Right lobe of liver (tissue), 6 donors: ENCODE measurements around the gene PPA2. TPM values are rescaled to one million over a fixed set of nuclear protein-coding genes. Genes with fewer than 3 reads are reported as not detected.

ENCODE experiments used
- ATAC-seq, 4 donors: fragments of 200-7000 bp; cut with Tn5 transposase; one replicate each; pipeline ENCODE4 v1.9.1; 2020; ENCODE audit warnings: mild to moderate bottlenecking in 4 of 4, moderate library complexity in 4 of 4
- DNase-seq, 3 donors: peaks; one replicate each; pipeline ENCODE4 v3.0.0-alpha.2; 2020
- H3K27ac ChIP-seq, 3 donors: fragments of 200-600 bp; one replicate each; pipeline ENCODE4 v1.8.0; 2022
- H3K27me3 ChIP-seq, 2 donors: fragments of 200-600 bp; one replicate each; pipeline ENCODE4 v1.8.0; 2022
- H3K36me3 ChIP-seq, 4 donors: fragments of 200-600 bp; sonication (generic) in 1 of 4; one replicate each; pipeline versions ENCODE4 v1.5.1 to v1.8.0; 2017 to 2022; ENCODE audit warnings: control low read depth in 1 of 4
- H3K4me1 ChIP-seq, 4 donors: fragments of 200-600 bp; sonication (generic) in 1 of 4; one replicate each; pipeline versions ENCODE4 v1.5.1 to v1.8.0; 2017 to 2022; ENCODE audit warnings: control low read depth in 1 of 4
- H3K4me3 ChIP-seq, 3 donors: fragments of 200-600 bp; one replicate each; pipeline ENCODE4 v1.8.0; 2022
- H3K9me3 ChIP-seq, 4 donors: fragments of 200-600 bp; sonication (generic) in 1 of 4; one replicate each; pipeline versions ENCODE4 v1.5.1 to v1.8.0; 2017 to 2022; ENCODE audit warnings: control low read depth in 1 of 4
- POLR2A ChIP-seq: fragments of 450-650 bp; IDR thresholded peaks from one replicate; pipeline ENCODE4 v1.6.1; 2017; ENCODE audit warnings: antibody characterized with exemption, mild to moderate bottlenecking
- WGBS: methylation state at CpG from one replicate; pipeline ENCODE4 v1.1.6; 2018; ENCODE audit warnings: low coverage, low lambda C conversion rate; ENCODE audit not compliant: insufficient coverage; ENCODE audit errors: missing lambda C conversion rate; 5-methylcytosine and 5-hydroxymethylcytosine counted together
- intact Hi-C, 2 donors: fragments of 100-400 bp; cut with DNase I; formaldehyde crosslinking; loops; one replicate each; pipeline versions ENCODE4 v1.11.2 to v1.14.1; 2022
- total RNA-seq, 6 experiments: library from RNA; depleted of rRNA in 2 of 6; stranded (reverse); fragments of >200 nt in 2 of 6; fragmentation: NEBNext Ultra II Directional in 3 of 6; extraction: Animal tissue kit (Norgen Biotek cat#: 25700) in 3 of 6; gene quantifications; one replicate each; pipeline versions ENCODE4 v1.1.0 to v1.2.4, GENCODE V29; 2016 to 2023
- TF ChIP-seq, protein P1 (sequence below), 4 donors: fragments of 200-600 bp in 3 of 4; fragments of 450-650 bp in 1 of 4; IDR thresholded peaks; one replicate each; pipeline versions ENCODE4 v1.5.1 to v1.8.0; 2016 to 2022; ENCODE audit warnings: antibody characterized with exemption in 4 of 4, mild to moderate bottlenecking in 2 of 4
- donor health status: DM: no; HTN: yes; CAD: no.
- donor health status: DM: no; HTN: no; CAD: no.
- donor health status: DM: no; HTN: no; CAD: no.
- donor health status: DM: no; HTN: yes; CAD: no.
- donor health status: DM: no; HTN: yes; CAD: no.

The PPA2 gene
- total RNA-seq, 6 experiments from 2014 or later = 45.9 to 78.3 (median 65.1) TPM

- Histone ChIP-seq H3K36me3 (peaks cover 0 to 3% (median 0%) of the 10 kb centered on the region in 4 donors), H3K27ac (no peak overlapping the region), H3K4me1 (no peaks in the 10 kb centered on the region), H3K4me3 (no peak overlapping the region), H3K9me3 (no peaks in the 10 kb centered on the region), H3K27me3 (no peaks in the 10 kb centered on the region)
- WGBS = 60% methylated on average over 1 of the region's 1 CpG
- no peak for TF ChIP-seq POLR2A
- TF ChIP-seq, protein P1, sequence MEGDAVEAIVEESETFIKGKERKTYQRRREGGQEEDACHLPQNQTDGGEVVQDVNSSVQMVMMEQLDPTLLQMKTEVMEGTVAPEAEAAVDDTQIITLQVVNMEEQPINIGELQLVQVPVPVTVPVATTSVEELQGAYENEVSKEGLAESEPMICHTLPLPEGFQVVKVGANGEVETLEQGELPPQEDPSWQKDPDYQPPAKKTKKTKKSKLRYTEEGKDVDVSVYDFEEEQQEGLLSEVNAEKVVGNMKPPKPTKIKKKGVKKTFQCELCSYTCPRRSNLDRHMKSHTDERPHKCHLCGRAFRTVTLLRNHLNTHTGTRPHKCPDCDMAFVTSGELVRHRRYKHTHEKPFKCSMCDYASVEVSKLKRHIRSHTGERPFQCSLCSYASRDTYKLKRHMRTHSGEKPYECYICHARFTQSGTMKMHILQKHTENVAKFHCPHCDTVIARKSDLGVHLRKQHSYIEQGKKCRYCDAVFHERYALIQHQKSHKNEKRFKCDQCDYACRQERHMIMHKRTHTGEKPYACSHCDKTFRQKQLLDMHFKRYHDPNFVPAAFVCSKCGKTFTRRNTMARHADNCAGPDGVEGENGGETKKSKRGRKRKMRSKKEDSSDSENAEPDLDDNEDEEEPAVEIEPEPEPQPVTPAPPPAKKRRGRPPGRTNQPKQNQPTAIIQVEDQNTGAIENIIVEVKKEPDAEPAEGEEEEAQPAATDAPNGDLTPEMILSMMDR (IDR thresholded peaks at IDR 0.05) = no peak
- DNase-seq = no peak
- ATAC-seq = no peak
- intact Hi-C loops = no loop called here
Observed at GRCh38 chr4:105356194-105356593, 117.7 kb downstream of the PPA2 start.

- no peak overlapping the region for H3K27ac ChIP-seq
- no peak overlapping the region for H3K4me3 ChIP-seq
- no peaks in the 10 kb centered on the region for H3K36me3 ChIP-seq
- intact Hi-C loops = no loop called here
- DNase-seq (no peak), ATAC-seq (no peak)
- 86% methylated on average over 3 of the region's 3 CpGs for WGBS
- no peaks in the 10 kb centered on the region for H3K4me1 ChIP-seq
- H3K27me3 ChIP-seq = no peaks in the 10 kb centered on the region
- no peaks in the 10 kb centered on the region for H3K9me3 ChIP-seq
- TF ChIP-seq POLR2A = no peak
Observed at GRCh38 chr4:105352826-105353225, 121.0 kb downstream of the PPA2 start.

- no peaks in the 10 kb centered on the region for H3K4me1 ChIP-seq
- ATAC-seq = no peak
- no peak for TF ChIP-seq POLR2A
- TF ChIP-seq, protein P1 (IDR thresholded peaks at IDR 0.05) = no peak
- intact Hi-C loops = no loop called here
- 70% methylated on average over 2 of the region's 2 CpGs for WGBS
- no peaks in the 10 kb centered on the region for H3K27me3 ChIP-seq
- H3K36me3 ChIP-seq = no peaks in the 10 kb centered on the region
- H3K4me3 ChIP-seq = no peak overlapping the region
- DNase-seq = no peak
- no peak overlapping the region for H3K27ac ChIP-seq
- H3K9me3 ChIP-seq = no peaks in the 10 kb centered on the region
Observed at GRCh38 chr4:105351861-105352260, 122.0 kb downstream of the PPA2 start.

GRCh38 chr4:105350859-105351490, 122.9 kb downstream of the PPA2 start:
- ATAC-seq (no peak), DNase-seq (no peak)
- Histone ChIP-seq H3K27ac (no peak overlapping the region), H3K27me3 (no peaks in the 10 kb centered on the region), H3K4me1 (no peaks in the 10 kb centered on the region), H3K4me3 (no peak overlapping the region), H3K9me3 (no peaks in the 10 kb centered on the region), H3K36me3 (no peaks in the 10 kb centered on the region)
- TF ChIP-seq, protein P1 (IDR thresholded peaks at IDR 0.05) = no peak
- no peak for TF ChIP-seq POLR2A
- intact Hi-C loops = no loop called here
- WGBS = 50% methylated on average over 1 of the region's 1 CpG

DNA sequence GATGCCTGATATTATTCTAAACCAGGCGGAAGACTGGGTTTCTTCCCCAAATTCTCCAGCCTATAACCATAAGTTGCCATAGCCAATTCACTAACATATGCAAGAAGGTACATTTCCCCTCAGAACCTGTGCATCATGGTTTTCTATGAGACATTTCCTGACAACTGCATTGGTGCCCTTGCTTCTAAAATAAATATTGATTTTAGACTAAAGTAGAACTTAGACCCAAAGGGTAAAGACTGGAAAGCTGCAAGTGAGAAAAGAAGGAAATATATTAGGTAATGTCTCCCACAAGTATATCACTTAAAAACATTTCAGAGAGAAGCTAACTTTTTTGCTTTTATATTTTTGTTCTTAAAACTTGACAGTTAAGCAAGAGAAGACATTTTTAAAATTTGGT, 125.1 kb downstream of the PPA2 start:
- no peak for TF ChIP-seq POLR2A
- TF ChIP-seq, protein P1 (IDR thresholded peaks at IDR 0.05) = no peak
- H3K9me3 ChIP-seq = no peaks in the 10 kb centered on the region
- H3K36me3 ChIP-seq = no peaks in the 10 kb centered on the region
- ATAC-seq (peak in 3 of 4 donors; percentile 19 to 36 (median 27)), DNase-seq (no peak)
- 100% methylated on average over 1 of the region's 1 CpG for WGBS
- no peak overlapping the region for H3K4me3 ChIP-seq
- no peak overlapping the region for H3K27ac ChIP-seq
- intact Hi-C loops = no loop called here
- H3K27me3 ChIP-seq = no peaks in the 10 kb centered on the region
- H3K4me1 ChIP-seq = no peaks in the 10 kb centered on the region
